ENCODE results near the gene INSIG1.

The INSIG1 gene

DNA sequence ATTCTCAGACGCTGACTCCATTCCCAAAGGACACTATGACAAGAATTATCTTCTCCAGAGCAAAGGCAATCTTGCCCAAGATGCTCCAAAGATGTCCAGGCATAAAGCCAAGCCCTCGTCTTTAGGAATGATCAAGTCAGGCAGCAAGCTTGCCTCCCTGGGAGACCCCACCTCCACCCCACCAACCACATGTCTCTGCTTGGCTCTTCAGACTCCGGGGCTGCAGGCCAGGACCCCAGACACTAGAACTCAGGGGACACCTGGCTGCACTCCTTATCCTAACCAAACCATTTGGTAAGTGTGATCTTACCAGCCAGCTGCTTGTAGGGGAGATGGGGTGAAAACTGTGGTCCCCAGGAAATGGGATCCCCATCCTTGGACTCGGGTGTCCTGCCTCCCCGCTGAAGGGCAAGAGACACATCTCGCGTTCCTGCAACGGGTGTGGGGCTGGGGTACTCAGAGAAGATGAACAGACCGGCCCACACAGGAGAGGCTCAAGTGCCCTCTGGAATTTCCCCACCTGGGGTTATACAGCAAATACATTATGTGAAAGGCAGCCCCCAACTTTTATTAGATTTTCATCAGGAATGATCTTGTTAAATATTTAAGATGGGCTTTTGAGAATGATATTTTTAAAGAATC, 55.7 kb downstream of the INSIG1 start:
- DNase-seq: no peak

DNA sequence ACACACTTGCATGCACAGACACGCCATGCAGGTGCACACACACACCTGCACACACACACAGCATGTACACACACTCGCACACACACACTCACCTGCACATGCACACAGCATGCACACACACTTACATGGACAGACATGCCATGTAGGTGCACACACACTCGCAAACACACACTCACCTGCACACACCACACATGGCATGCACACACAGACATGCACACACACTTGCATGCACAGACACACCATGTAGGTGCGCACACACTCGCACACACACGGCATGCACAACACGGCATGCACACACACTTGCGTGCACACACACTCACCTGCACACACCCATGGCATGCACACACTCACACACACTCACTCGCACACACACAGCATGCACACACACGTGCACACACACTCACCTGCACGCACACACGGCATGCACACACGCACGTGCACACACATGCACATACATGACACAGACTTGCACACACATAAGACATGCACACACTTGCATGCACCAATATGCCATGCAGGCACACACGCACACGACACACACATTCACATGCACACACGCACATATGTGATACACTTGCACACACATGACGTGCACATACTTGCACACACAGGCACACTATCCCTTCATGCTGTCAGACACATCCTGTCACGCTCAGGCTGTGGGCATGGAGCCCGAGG, 56.8 kb downstream of the INSIG1 start:
- DNase-seq: no peak

DNA sequence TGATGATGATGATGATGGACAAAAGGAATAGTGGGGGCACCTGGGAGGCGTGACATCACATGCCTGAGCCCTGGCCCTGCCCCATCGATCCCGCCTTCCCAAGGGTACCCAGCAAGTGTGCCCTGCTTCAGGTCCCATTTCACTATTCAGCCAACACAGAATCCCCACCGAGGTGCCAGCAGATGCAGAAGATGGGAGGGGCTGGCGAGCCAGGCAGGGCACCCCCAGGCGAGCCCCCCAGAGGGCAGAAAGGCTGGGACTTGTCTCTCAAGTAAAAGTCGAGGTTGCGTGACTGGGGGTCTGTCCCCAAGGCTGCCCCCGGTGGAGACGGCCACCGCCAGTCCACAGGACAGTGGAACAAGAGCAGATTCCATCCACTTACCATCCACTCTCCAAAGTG, 57.5 kb downstream of the INSIG1 start:
- no peak for DNase-seq

DNA sequence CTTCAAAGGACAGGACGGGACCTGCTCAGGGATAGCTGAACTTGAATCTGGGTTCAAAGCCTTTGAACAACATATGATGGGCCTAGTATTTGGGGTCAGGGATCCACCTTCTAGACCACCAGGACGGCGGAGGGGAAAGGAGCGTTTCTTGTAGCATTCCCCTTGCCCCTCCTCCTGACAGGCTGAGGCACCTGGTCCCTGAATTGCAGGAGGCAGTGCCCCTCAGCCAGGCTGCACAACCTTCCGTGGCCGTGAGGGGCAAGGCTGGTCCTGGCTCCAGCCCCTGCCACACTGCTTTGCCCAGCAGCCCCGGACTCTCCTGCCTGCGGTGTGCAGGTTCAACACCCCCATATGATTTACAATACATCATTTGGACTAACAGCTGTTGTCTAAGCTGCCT, 58.1 kb downstream of the INSIG1 start:
- DNase-seq: no peak

DNA sequence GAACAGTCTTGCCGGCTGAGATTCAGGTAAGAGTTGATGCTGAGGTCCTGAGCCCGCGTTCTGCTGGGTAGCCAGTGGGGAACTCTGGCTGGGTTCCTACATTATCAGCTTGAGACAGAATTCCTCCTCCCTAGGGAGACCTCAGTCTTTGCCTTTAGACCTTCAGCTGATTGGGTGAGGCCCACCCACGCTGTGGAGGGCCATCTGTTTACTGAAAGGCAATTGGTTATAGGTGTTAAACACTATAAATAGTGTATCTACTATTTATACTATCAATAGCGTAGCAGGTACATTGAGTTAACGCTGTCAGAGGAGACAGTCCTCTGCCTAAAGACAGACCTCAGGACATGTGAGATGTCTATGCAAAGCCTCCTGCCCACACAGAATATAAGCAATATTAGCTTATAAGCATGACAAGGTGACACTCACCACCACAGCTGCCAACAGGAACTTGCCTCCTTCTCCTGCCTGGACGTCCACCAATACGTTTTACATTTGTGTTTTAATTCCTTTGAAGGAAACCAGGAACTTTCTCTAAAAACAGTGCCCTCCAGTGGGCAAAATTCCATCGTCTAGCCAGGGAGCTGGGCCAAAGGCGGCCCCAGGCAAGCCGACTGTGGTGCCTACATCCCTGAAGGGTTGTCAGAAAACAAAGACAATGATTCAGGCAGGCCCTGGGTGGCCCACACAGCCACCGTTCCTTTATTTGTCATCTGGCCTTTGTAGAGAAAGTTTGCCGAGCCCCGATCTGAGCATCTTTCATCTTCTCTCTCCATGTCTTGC, 58.8 kb downstream of the INSIG1 start:
- no peak for DNase-seq

DNA sequence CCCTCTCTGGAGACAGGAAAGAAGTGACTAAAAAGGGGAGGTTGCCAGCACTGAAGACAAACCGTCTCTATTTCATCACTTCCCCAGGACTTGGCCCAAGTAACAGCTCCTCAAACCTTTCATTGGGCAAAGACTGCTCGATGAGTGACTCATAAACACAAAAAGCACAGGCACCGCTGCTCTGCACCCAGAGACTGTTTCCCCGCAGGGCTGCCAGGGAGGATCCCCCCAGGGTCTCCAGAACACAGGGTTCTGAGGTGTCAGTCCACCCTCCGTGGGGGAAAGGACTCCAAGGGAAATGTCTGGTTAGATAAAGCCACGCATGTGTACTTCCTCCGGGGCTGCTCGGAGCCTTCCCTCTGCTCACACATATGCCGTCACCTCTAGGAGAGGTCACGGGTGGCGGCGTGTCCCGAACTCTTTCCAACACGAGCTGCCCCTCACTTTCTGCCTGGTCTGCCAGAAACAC, 59.9 kb downstream of the INSIG1 start:
- no peak for DNase-seq

DNA sequence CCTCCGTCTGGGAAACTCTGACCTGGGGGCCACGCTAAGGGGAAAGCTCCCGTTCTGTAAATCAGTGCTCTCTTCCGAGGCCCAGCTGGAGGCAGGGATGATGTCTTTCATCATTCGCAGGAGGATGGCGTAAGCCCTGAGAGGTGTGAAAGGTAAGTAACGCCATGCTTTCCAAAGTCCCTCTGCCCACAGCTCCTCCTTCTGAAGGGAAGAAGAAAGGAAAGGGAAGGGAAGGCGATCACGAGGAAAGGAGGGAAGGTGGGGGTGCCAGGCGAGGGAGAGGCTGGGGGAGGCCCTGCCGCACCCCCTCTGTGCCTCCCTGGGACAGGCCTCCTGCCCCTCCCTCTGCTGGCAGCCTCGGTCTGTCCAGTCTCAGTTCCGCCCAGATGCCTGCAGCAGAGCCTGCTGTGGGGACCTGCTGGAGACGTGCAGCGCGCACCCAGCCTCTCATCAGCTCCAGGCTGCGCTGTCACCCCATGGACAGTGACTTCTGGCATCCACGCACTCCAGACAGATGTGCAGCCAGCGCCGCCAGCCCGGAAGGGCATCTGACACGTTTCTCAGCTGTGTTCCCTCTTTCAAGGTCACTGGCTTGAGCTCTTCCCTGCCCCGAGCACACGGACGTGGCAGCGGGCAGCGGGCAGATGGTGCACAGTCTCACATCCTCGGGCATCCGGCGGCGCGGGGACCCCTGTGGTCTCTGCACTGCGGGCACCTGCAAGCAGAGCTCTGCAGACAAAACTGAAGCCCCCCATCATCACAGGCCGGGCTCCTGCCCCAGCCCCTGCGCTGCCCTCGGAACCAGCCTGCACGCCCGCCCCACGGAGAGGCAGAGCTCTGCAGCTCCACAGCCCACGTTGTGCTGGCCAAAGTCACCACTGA, 60.6 kb downstream of the INSIG1 start:
- DNase-seq: no peak

DNA sequence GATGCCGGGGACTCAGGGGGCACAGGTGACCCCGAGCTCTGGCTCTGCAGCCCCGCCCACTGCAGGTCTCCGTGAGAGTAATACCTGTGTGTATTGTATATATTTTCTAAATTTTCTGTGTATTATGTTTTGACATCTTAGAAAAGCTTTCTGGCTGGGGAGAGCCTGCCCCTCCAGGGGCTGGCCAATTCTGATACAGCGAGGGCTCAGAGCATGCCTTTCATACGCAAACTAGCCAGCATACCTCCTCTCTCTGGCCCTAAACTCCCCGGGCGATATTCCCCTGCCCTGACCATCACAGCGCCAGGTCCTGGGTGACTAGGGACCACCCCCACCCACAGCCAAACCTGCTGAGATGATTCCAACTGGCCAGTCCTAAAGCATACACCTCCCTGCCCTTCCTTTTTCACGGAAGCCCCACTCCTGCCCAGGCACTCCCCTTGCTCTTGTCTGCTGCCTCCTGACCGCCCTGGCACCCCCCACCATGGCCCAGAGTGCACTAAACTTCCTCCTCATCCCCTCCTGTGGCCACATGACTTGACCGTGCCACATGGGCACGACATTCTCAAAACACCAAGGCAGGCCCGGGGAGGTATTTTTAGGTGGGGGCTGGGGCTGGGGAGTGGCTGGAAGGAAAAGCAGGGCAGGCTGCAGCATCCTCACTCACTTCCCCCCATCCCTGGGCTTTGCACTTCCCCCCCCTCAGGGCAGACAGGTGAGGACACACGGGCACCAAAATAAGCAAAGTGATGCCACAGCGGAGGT, 61.5 kb downstream of the INSIG1 start:
- no peak for DNase-seq

Measured in NCI-H2171 treated with DMSO at 0.1 percent for 48 hours (cell line).